ENCODE results near the gene ATAD3B. TPM values are rescaled to one million over a fixed set of nuclear protein-coding genes. Genes with fewer than 3 reads are reported as not detected.

ATAD3B gene
- total RNA-seq, 2 donors from 2014 or later, result 16.8 to 26.9 TPM

DNA sequence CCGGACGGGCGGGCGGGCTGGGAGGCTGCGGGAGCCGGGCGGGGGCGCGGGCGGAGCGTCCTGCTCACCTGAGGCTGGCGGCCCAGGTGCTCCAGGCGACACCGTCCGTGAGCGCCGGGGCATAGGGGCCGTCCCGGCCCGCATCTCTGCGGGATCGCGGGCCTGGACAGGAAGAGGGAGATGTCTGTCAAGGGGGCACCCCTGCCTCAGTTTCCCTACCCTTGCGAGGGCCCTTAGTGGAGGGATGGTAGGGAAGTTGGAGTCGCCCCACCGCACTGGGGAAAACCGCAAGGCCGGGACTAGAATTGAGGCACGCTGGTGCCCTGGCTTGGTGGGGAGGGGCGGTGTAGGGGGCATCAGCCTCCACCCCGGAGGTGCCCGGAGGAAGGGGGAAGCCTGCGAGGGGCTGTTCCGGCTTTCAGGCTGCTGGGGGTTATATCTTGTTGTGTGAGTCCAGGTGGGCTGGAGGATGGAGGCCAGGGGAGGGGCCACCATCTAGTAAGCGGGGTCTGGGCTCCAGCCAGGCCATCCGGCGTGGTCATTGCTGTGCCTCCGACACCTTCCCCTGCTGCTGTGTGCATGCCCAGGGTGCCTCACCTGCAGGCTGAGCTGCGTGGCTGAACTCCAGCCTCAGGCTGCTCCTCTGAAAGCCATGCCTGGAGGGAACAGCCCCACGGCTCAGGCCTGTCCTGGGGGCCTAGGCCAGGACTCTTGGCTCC lies 35.5 kb upstream of the ATAD3B start:
- no peak for DNase-seq (ENCODE audit: low spot score)
- no peaks in the 10 kb centered on the region for H3K9me3 ChIP-seq
- intact Hi-C loops (cut with DNase I), result no loop called here
- peak overlapping the region; percentile 57 to 65 for H3K4me3 ChIP-seq
- no peaks in the 10 kb centered on the region for H3K36me3 ChIP-seq
- 6% methylated on average over 23 of the region's 40 CpGs for WGBS
- H3K4me1 ChIP-seq (replicated peaks), result peaks cover 50% of the 10 kb centered on the region
- TF ChIP-seq POLR2A (IDR thresholded peaks at IDR 0.05) (no peak), POLR2AphosphoS5 (IDR thresholded peaks at IDR 0.05) (no peak), CTCF (IDR thresholded peaks at IDR 0.05) (no peak)
- peak overlapping the region; percentile 96 for H3K27ac ChIP-seq
- H3K27me3 ChIP-seq (replicated peaks; ENCODE audit: insufficient read depth), result no peaks in the 10 kb centered on the region

DNA sequence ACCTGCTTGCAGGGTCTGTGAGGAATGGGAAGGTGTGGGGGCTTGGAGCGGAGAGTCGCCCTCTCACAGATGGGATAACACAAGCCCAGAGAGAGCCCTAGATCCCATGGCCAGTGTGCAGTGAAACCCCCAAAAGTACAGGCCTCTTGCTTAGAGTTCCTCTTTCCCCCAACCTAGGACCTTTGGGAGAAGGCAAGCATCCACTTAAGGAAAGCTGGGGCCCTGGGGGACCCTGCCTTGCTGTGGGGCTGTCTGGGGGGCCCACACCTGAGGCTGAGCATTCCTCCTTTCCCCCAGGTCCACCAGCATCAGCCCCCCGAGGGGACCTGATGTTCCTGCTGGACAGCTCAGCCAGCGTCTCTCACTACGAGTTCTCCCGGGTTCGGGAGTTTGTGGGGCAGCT lies 34.9 kb upstream of the ATAD3B start:
- peak overlapping the region; percentile 96 for H3K27ac ChIP-seq
- intact Hi-C loops (cut with DNase I), result no loop called here

DNA sequence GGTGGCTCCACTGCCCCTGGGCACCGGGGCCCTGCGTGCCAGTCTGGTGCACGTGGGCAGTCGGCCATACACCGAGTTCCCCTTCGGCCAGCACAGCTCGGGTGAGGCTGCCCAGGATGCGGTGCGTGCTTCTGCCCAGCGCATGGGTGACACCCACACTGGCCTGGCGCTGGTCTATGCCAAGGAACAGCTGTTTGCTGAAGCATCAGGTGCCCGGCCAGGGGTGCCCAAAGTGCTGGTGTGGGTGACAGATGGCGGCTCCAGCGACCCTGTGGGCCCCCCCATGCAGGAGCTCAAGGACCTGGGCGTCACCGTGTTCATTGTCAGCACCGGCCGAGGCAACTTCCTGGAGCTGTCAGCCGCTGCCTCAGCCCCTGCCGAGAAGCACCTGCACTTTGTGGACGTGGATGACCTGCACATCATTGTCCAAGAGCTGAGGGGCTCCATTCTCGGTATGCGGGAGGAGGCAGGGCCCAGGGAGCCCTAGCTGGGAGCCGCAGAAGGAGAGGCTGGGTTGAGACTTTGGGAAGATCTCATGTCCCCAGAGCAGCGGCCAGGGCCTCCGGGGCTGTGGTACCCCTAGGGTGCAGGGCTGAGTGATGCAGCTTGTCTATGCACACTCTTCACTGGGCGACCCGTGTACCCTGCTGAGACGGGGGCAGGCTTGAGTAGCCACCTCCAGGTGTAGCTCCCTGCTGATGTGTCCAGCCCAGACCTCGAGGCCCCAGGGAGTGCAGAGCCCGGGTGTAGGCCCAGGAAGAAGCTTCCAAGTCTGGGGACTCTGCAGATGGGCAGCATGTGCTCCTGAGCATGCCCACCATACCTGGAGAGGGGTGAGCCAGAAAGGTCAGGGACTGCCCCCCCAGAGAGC lies 34.3 kb upstream of the ATAD3B start:
- Histone ChIP-seq H3K27me3 (replicated peaks; ENCODE audit: insufficient read depth) (no peaks in the 10 kb centered on the region), H3K4me3 (peak overlapping the region in 1 of 2 donors; percentile 65), H3K4me1 (replicated peaks) (peaks cover 41% of the 10 kb centered on the region), H3K27ac (peak overlapping the region in 1 of 2 donors; percentile 96), H3K36me3 (no peaks in the 10 kb centered on the region), H3K9me3 (no peaks in the 10 kb centered on the region)
- intact Hi-C loops (cut with DNase I), result no loop called here
- DNase-seq (ENCODE audit: low spot score), result no peak
- TF ChIP-seq CTCF (IDR thresholded peaks at IDR 0.05), result no peak
- TF ChIP-seq POLR2A (IDR thresholded peaks at IDR 0.05), result no peak
- no peak for TF ChIP-seq POLR2AphosphoS5 (IDR thresholded peaks at IDR 0.05)
- 45% methylated on average over 25 of the region's 31 CpGs for WGBS

More for the DNA sequence above, 34.9 kb upstream of the ATAD3B start:
- 50% methylated on average over 7 of the region's 7 CpGs for WGBS
- peak overlapping the region; percentile 57 to 65 for H3K4me3 ChIP-seq
- no peaks in the 10 kb centered on the region for H3K36me3 ChIP-seq
- DNase-seq (ENCODE audit: low spot score), result no peak
- no peaks in the 10 kb centered on the region for H3K27me3 ChIP-seq (replicated peaks; ENCODE audit: insufficient read depth)
- H3K9me3 ChIP-seq, result no peaks in the 10 kb centered on the region
- H3K4me1 ChIP-seq (replicated peaks), result peaks cover 47% of the 10 kb centered on the region
- TF ChIP-seq POLR2AphosphoS5 (IDR thresholded peaks at IDR 0.05) (no peak), POLR2A (IDR thresholded peaks at IDR 0.05) (no peak), CTCF (IDR thresholded peaks at IDR 0.05) (no peak)

GRCh38 chr1:1437904-1438376 lies 33.6 kb upstream of the ATAD3B start:
- no peak for DNase-seq (ENCODE audit: low spot score)
- H3K4me3 ChIP-seq, result no peak overlapping the region
- H3K9me3 ChIP-seq, result no peaks in the 10 kb centered on the region
- peaks cover 34% of the 10 kb centered on the region for H3K4me1 ChIP-seq (replicated peaks)
- intact Hi-C loops (cut with DNase I), result no loop called here
- no peak overlapping the region for H3K27ac ChIP-seq
- H3K36me3 ChIP-seq, result no peaks in the 10 kb centered on the region
- WGBS, result 72% methylated on average over 11 of the region's 11 CpGs
- H3K27me3 ChIP-seq (replicated peaks; ENCODE audit: insufficient read depth), result no peaks in the 10 kb centered on the region
- no peak for TF ChIP-seq POLR2A (IDR thresholded peaks at IDR 0.05)
- TF ChIP-seq CTCF (IDR thresholded peaks at IDR 0.05), result no peak
- no peak for TF ChIP-seq POLR2AphosphoS5 (IDR thresholded peaks at IDR 0.05)

All from prostate gland (tissue), 2 donors.